Smooth muscle cell (in vitro differentiated cells): ENCODE data around the gene ANKFN1. TPM values are rescaled to one million over a fixed set of nuclear protein-coding genes. Genes with fewer than 3 reads are reported as not detected.

Experiments used
- DNase-seq: peaks from one replicate; lab custom pipeline; 2025; ENCODE audit not compliant: unreplicated experiment; lab: John Stamatoyannopoulos, UW
- H2AFZ ChIP-seq: fragments of 200-600 bp; sonication (generic); 2 replicates; pipeline ENCODE4 v1.6.0; 2016; ENCODE audit warnings: antibody characterized with exemption, low read depth, mild to moderate bottlenecking
- H3F3A ChIP-seq: fragments of 200-600 bp; sonication (generic); 2 replicates; pipeline ENCODE4 v1.6.0; 2017; ENCODE audit warnings: antibody characterized with exemption, low read depth
- H3K27ac ChIP-seq: fragments of 200-600 bp; sonication (generic); 2 replicates; pipeline ENCODE4 v1.5.1; 2016; ENCODE audit warnings: low read depth, mild to moderate bottlenecking
- H3K27me3 ChIP-seq: fragments of 200-600 bp; sonication (generic); 2 replicates; pipeline ENCODE4 v1.6.1; 2016; ENCODE audit warnings: low read depth, mild to moderate bottlenecking
- H3K36me3 ChIP-seq: fragments of 200-600 bp; sonication (generic); 2 replicates; pipeline ENCODE4 v1.5.1; 2016; ENCODE audit warnings: low read depth
- H3K4me1 ChIP-seq: fragments of 200-600 bp; sonication (generic); 2 replicates; pipeline ENCODE4 v1.5.1; 2016; ENCODE audit warnings: low read depth
- H3K4me2 ChIP-seq: fragments of 200-600 bp; sonication (generic); 2 replicates; pipeline ENCODE4 v1.6.0; 2016; ENCODE audit warnings: mild to moderate bottlenecking
- H3K4me3 ChIP-seq: fragments of 200-600 bp; sonication (generic); 2 replicates; pipeline ENCODE4 v1.5.1; 2016; ENCODE audit warnings: mild to moderate bottlenecking
- H3K79me2 ChIP-seq: fragments of 200-600 bp; sonication (generic); 2 replicates; pipeline ENCODE4 v1.6.0; 2016; ENCODE audit warnings: low read depth, mild to moderate bottlenecking
- H3K9ac ChIP-seq: fragments of 200-600 bp; sonication (generic); 2 replicates; pipeline ENCODE4 v1.6.0; 2016; ENCODE audit warnings: low read depth
- H3K9me3 ChIP-seq: fragments of 200-600 bp; sonication (generic); replicated peaks from 2 replicates; pipeline ENCODE4 v1.5.1; 2016; ENCODE audit warnings: low read depth
- H4K20me1 ChIP-seq: fragments of 200-600 bp; sonication (generic); 2 replicates; pipeline ENCODE4 v1.6.0; 2016; ENCODE audit warnings: low read depth
- whole genome bisulfite sequencing: methylation state at CpG from one replicate; pipeline ENCODE4 v1.1.7; 2016; ENCODE audit warnings: low lambda C conversion rate; 5-methylcytosine and 5-hydroxymethylcytosine counted together
- polyA plus RNA-seq: library from polyadenylated mRNA; unstranded; fragments of >200 nt; fragmentation: Nextera tagmentation; extraction: Ambion mirVana; gene quantifications from 2 replicates; pipeline ENCODE4 v1.2.1, GENCODE V29; 2016
- total RNA-seq: library from RNA; depleted of rRNA; stranded (reverse); fragments of >200 nt; gene quantifications from 2 replicates; pipeline ENCODE4 v1.2.3, GENCODE V29; 2014
- TF ChIP-seq, protein P1 (sequence below): fragments of 200-600 bp; sonication (generic); IDR thresholded peaks from 2 replicates; pipeline ENCODE4 v1.5.1; 2017; ENCODE audit warnings: borderline replicate concordance, mild to moderate bottlenecking, antibody characterized with exemption; ENCODE audit not compliant: insufficient read depth, poor library complexity, severe bottlenecking

The ANKFN1 gene
- total and polyA plus RNA-seq, 2 experiments from 2014 or later = 0.24 to 0.45 TPM

GRCh38 chr17:56481659-56482058 lies 328.4 kb downstream of the ANKFN1 start:
- Histone ChIP-seq H3K4me2 (no peak overlapping the region), H2AFZ (no peak overlapping the region), H3K4me1 (peaks cover 12% of the 10 kb centered on the region), H3K27ac (no peak overlapping the region), H3K9ac (no peak overlapping the region), H3K9me3 (no peaks in the 10 kb centered on the region), H3K4me3 (no peak overlapping the region), H3K27me3 (no peaks in the 10 kb centered on the region), H3K79me2 (no peaks in the 10 kb centered on the region), H3F3A (peaks cover 3% of the 10 kb centered on the region), H3K36me3 (no peaks in the 10 kb centered on the region), H4K20me1 (no peaks in the 10 kb centered on the region)
- no peak for DNase-seq
- TF ChIP-seq, protein P1, sequence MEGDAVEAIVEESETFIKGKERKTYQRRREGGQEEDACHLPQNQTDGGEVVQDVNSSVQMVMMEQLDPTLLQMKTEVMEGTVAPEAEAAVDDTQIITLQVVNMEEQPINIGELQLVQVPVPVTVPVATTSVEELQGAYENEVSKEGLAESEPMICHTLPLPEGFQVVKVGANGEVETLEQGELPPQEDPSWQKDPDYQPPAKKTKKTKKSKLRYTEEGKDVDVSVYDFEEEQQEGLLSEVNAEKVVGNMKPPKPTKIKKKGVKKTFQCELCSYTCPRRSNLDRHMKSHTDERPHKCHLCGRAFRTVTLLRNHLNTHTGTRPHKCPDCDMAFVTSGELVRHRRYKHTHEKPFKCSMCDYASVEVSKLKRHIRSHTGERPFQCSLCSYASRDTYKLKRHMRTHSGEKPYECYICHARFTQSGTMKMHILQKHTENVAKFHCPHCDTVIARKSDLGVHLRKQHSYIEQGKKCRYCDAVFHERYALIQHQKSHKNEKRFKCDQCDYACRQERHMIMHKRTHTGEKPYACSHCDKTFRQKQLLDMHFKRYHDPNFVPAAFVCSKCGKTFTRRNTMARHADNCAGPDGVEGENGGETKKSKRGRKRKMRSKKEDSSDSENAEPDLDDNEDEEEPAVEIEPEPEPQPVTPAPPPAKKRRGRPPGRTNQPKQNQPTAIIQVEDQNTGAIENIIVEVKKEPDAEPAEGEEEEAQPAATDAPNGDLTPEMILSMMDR = no peak
- WGBS = 80% methylated on average over 5 of the region's 5 CpGs

- Histone ChIP-seq H3K9ac (no peak overlapping the region), H3K36me3 (no peaks in the 10 kb centered on the region), H3K4me3 (no peak overlapping the region), H3K4me1 (peaks cover 12% of the 10 kb centered on the region), H2AFZ (no peak overlapping the region), H3K27ac (no peak overlapping the region), H3K27me3 (no peaks in the 10 kb centered on the region), H3F3A (peaks cover 3% of the 10 kb centered on the region), H3K79me2 (no peaks in the 10 kb centered on the region), H4K20me1 (no peaks in the 10 kb centered on the region), H3K4me2 (no peak overlapping the region), H3K9me3 (no peaks in the 10 kb centered on the region)
- DNase-seq = no peak
- TF ChIP-seq, protein P1 = no peak
- WGBS = 86% methylated on average over 6 of the region's 6 CpGs
Observed at GRCh38 chr17:56482229-56482628, 329.0 kb downstream of the ANKFN1 start.

GRCh38 chr17:56486732-56487131 lies 333.5 kb downstream of the ANKFN1 start:
- TF ChIP-seq, protein P1 = no peak
- H4K20me1 ChIP-seq = no peaks in the 10 kb centered on the region
- H2AFZ ChIP-seq = no peak overlapping the region
- H3K9me3 ChIP-seq = no peaks in the 10 kb centered on the region
- no peak for DNase-seq
- no peaks in the 10 kb centered on the region for H3K4me1 ChIP-seq
- no peak overlapping the region for H3K9ac ChIP-seq
- no peaks in the 10 kb centered on the region for H3K79me2 ChIP-seq
- H3F3A ChIP-seq = peaks cover 3% of the 10 kb centered on the region
- H3K27ac ChIP-seq = no peak overlapping the region
- no peaks in the 10 kb centered on the region for H3K36me3 ChIP-seq
- H3K4me2 ChIP-seq = no peak overlapping the region
- no peaks in the 10 kb centered on the region for H3K27me3 ChIP-seq
- H3K4me3 ChIP-seq = no peak overlapping the region

- DNase-seq = no peak
- Histone ChIP-seq H3K9ac (no peak overlapping the region), H3F3A (peaks cover 3% of the 10 kb centered on the region), H3K4me3 (no peak overlapping the region), H4K20me1 (no peaks in the 10 kb centered on the region), H2AFZ (no peak overlapping the region), H3K27ac (no peak overlapping the region), H3K9me3 (no peaks in the 10 kb centered on the region), H3K36me3 (no peaks in the 10 kb centered on the region), H3K4me1 (no peaks in the 10 kb centered on the region), H3K27me3 (no peaks in the 10 kb centered on the region), H3K4me2 (no peak overlapping the region), H3K79me2 (no peaks in the 10 kb centered on the region)
- TF ChIP-seq, protein P1 = no peak
- WGBS = 95% methylated on average over 2 of the region's 2 CpGs
Observed at GRCh38 chr17:56488800-56489199, 335.5 kb downstream of the ANKFN1 start.
